ENCODE measurements around the gene MRPL23.

MRPL23 gene

DNA sequence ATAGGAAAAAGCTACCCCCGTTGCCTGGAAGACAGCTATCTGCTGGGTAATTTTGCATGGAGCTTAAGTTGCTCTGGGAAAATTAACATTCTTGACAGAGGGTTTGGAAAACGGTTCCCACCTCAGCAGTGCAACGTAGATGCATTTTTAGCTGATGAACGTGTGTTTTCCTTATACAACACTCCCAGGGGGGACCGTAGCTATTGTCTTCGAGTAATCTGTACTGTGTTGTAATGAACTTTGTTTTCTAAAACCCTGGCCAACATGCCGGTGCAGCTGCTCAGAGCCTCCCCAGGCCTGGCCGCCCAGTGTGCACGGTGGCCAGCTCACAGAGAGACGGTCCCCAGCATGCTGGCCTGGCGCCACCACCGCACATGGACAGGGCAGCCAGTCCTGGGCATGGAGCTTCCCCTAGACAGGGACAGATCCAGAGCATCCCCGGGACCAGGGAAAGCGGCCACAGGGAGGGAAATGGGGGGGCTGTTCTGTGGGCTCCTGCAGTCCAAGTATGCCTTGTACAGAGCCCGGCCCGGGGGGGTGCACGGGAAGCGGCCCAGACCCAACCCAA lies 25.5 kb upstream of the MRPL23 start:
- no peak for DNase-seq

DNA sequence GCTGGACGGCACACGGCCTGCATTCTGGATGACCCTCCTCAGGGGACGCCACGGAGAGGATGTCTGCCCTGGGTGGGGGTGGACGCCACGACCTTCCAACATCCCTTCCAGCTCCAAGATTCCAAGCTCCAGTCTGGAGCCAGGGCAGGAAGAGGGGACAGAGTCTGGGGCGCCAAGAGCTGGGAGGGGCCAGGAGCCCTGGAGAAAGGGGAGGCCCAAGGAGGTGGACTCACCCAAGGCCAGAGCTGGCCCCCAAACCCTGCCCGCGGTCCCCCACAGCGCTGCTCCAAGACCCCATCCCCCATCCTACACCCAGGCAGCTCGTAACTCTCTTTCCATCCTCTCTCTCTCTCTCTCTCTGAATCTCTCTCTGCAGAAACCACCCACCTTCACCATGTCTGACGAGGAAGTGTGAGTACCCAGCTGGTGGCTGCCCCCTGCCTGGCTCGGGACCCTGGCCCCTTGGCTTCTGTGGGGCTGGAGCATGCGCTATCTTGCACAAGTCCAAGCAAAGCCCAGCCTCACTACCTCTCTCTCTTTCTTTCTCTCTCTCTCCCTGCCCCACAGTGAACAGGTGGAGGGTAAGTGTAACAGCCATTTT lies 24.6 kb upstream of the MRPL23 start:
- DNase-seq = peak; percentile 48

- no peak for DNase-seq
Measured at GRCh38 chr11:1923201-1923956, 23.8 kb upstream of the MRPL23 start.

DNA sequence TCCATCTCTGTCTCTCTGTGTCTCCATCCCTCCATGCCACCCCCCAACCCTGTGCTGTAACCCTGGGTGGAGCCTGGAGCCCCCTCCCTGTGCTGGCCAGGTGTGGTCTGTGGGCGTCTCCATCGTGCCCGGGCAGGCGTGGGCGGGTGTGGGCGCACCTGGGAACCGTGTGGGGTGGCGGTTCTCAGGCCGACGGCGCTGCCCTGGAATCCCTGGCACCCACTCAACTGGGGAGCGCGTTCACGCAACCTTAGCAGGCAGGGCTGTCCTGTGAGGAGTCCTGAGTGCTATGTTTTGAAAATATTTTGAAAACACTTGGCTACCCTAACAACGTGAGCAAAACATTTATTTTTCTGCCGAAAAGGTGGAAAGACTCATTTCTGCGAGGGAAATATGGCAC lies 23.0 kb upstream of the MRPL23 start:
- DNase-seq = no peak

DNA sequence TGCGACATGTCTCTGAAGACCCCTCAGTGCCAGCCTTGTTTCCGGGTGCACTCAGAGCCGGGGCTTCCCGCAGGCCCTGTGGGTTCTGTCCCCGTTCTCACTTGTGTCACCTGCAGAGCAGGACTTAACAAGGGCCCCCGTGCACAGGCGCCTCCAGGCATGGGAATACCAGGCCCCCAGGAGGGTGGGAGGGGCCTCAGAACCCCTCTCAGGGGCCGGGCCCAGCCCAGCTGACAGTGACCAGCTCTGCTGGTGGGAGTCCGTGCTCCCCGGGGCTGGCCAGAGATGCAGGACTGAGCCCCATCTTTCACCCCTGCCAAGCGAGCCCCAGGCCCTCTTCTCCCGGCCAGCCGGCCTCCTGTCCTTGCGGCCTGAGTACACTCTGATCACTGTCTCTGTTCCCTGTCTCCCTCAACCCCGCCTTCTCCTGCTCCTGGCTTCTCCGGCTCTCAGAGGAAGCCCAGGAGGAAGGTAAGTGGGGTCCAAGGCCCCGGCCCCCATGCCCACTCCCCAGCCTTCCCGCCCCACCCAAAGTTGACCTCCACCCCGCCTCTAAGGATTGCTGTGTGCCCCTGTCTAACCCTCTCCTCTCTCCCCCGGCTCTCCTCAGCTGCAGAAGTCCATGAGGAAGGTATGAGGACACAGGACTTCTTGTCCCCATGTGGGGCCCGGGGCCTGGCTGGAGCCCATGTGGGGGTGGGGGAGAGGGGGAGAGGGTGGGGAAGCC lies 22.3 kb upstream of the MRPL23 start:
- DNase-seq = no peak

DNA sequence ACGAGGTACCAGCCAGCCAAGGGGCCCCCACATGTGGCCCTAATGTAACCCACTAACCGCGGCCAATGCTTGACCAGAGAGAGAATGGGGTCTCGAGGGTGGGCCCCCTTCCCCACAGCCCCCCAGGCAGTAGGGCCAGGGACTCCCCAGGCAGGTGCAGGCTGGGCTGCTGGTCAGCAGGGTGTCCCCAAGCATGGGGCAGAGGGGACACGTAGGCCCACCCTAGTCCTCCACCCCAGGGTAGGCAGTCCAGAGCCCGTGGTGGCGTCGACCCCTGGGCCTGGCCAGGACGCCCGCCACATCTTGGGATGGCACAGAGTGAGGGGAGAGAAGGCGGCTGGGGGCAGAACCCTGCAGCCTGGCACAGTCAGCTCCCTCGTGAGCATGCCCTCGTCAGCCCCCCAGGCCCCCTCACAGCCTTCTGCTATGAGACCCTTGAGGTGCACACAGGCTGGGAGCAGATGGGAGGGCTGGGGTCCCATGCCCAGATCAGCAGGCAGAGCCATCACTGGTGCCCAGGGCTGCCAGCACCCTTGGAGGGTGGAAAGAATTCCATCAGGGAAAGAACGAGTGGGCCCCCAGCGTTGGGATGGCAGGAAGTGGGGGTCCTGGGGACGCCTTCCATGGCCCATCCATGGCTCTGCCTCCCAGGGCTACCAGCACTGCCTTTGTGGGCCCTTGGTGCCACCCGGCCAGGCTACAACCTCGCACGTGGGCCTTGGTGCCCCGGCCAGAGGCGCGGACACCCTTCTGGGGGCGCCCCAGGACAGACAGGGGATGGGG lies 21.6 kb upstream of the MRPL23 start:
- DNase-seq = no peak

DNA sequence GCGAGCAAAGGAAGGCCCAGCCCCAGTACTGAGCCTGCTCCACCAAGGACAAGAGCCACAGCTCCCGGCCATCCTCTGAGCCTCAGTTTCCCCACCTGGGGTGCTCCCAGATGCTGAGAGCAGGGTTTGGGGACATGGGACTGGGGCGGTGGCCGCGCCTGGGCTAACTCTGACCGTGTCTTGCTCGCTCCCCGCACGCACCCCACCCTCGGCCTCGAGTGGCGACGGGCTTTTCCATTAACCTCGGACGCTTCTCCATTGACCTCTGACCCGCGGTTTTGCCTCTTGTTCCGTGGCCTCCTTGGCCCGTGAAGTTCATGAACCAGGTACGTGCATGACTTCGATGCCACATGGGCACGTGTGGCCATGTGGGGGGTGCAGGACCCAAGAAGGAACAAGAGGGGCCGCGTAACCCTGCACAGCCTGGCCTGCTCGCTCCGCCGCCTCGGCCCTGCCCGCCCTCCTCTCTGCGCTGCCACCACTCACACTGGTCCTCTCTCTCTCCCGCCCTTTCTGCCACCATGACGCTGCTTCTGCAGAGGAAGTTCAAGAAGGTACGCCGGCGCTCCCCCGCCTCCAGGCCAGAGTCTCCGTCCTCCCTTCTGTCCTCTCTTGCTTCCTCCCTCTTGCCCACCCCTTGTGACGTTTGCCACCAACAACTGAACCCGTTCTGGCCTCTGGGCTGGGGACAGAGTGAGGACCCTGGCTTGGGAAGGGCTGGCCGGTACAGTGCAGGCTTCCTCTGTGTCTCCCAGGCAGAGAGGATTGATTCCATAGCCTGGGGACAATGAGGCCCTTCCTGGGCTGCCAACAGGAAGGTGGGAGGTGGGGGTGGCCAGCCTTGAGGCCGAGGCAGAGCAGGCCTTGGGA lies 20.7 kb upstream of the MRPL23 start:
- DNase-seq = peak; percentile 57

- DNase-seq = no peak
Measured at GRCh38 chr11:1927026-1927847, 19.9 kb upstream of the MRPL23 start.

- DNase-seq = no peak
Measured at GRCh38 chr11:1927848-1928469, 19.2 kb upstream of the MRPL23 start.

GRCh38 chr11:1928470-1928890 lies 18.7 kb upstream of the MRPL23 start:
- no peak for DNase-seq

GRCh38 chr11:1928891-1929541 lies 18.1 kb upstream of the MRPL23 start:
- no peak for DNase-seq

DNA sequence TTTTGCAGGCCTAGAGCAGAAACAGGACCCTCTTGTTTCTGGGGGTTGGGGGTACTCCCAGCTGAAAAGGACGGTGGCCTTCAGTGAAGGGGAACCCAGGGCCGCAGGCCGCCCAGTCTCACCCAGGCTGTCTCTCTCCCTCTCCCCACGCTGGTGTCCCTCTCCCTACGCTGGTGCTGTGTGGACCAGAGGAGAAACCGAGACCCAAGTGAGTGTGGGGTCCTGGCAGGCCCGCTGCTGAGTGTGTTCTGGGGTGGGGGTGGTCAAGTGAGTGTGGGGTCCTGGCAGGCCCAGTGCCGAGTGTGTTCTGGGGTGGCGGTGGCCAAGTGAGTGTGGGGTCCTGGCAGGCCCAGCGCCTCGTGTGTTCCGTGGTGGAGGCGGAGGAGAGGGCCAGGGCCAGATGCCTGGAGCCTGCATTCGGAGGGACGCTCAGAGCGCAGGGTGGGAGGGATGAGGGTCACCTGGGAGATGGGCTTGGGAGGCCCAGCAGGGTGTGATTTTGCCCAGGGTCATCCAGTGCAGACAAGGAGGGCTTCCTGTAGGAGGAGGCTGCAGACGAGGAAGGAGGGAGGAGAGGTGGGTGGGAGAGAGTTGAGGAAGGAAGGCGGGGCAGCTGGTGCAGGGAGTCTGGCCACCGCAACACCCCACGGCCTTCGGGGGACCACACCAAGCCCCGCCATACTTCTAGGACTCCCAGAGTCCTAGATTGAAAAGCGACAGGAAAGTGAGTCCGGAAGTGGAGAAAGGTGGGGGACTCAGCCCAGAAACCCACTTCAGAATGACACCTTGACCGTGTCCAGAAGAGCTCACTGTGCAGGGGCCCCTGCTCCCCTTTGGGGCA lies 17.3 kb upstream of the MRPL23 start:
- DNase-seq = no peak

DNA sequence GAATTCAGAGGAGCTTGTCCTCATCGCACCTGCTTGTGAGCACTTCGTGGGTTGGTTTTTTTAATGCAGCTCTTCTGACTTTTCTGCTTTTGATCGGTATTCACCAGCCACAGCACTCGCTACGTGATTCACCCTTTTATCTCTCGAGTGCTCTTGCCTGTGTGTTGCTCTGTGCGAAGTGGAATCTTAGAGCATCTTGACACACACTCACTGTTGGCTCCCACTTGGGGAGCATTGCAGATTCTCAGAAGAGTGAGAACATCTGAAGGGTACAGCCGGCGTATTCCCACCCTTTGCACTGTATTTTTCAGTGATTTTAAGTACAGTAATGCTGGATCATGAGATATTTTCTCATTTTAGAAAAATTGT lies 16.7 kb upstream of the MRPL23 start:
- no peak for DNase-seq

DNA sequence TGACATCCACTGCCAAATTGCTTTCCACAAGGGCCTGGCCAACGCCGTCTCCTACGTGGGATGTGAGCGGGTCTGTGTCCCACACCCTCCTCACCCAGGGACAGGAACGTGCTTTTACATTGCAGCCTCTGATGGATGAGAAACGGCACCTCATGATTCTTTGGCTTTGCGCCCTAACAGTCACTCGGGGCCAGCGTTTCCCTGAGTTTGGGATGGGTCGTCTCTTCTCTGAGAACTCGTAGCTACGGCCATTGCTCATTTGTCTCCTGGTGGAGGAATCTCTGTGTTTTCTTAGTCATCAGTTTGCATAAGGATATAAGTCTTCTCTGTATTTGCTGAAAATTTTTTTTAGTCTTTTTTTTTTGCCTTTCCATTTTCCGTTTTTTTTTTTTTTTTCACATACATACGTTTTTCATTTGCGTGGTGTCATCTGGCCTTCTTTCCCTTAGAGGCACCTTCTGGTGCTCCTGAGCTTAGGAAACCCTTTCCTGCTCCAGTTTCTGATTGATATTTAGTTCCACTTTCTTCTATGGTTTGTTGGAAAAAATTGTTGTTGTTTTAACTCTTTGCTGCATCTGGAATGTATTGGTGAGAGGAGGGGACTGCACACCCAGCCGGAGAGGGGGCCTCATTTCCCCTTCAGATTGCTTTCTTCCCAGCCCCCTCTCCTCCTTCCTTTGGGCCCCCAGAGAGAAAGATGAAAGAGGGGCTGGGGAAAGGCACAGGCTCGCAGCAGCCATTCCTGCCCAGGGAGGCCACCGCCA lies 15.6 kb upstream of the MRPL23 start:
- no peak for DNase-seq

DNA sequence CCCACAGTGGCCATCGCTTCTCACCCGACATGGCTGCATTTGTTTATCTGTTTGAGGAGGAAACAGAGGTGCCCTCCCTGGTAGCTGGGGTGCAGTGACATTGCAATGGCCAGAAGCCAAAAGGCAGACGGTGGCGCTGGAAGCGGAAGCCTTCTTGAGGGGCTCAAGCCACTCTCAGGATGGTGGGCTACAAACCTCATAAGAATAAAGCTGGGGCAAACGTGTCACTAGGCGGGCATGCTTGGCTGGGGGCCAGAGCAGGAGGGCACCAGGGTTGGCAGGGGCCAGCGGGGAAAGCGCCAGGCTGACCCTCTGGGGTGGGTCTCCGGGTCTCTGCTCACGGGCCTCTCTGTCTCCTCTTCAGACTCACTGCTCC lies 15.0 kb upstream of the MRPL23 start:
- DNase-seq = no peak

GRCh38 chr11:1932681-1933080 lies 14.5 kb upstream of the MRPL23 start:
- DNase-seq = no peak

DNA sequence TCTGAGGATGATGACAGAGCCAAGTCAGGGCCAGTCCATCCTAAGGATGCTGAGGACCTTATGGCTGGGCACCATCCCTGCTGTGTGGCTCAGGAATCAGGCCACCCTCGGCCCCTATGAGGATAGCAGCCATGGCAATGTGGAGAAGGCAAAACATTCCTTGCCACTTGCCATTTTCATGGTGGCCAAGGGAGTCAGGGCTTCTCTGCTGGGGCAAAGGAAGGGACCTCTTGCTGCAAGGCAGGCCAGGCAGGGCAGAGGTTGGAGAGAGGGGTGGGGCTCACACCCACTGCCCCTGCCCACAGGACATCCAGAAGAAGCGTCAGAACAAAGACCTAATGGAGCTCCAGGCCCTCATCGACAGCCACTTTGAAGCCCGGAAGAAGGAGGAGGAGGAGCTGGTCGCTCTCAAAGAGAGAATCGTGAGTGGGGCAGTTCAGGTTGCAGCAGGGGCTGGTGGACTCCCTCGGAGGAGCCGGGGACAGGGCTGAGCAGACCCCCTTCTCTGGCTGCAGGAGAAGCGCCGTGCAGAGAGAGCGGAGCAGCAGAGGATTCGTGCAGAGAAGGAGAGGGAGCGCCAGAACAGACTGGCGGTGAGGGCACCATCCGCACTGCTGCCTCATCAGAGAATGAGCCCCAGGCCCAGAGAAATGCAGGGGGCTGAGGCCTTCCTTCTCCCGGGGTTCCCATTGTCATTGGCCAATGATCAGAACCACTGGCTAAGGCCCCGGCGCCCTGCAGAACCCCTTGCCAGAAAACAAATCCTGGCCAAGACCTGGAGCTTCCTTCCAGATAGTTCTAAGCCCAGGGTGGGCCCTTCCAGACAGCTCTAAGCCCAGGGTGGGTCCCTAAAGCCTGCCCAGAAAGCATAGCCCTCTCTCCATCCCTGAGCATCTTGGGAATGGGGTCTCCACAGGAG lies 13.5 kb upstream of the MRPL23 start:
- DNase-seq = no peak

Data from DMS53 (cell line).